GM21528 (cell line): ENCODE data around the gene AXIN2.

Source experiments
- ATAC-seq: cut with Tn5 transposase; IDR thresholded peaks from one replicate; pipeline ENCODE4 v1.9.1; 2021; ENCODE audit warnings: mild to moderate bottlenecking, moderate library complexity; ENCODE audit not compliant: unreplicated experiment, low FRiP score

The AXIN2 gene

GRCh38 chr17:65584604-65585521, 23.4 kb upstream of the AXIN2 start:
- no peak for ATAC-seq

- ATAC-seq, result no peak
Observed at GRCh38 chr17:65583921-65584603, 22.6 kb upstream of the AXIN2 start.

GRCh38 chr17:65576939-65577338, 15.5 kb upstream of the AXIN2 start:
- ATAC-seq, result no peak

- ATAC-seq, result no peak
Observed at GRCh38 chr17:65573282-65573602, 11.8 kb upstream of the AXIN2 start.

DNA sequence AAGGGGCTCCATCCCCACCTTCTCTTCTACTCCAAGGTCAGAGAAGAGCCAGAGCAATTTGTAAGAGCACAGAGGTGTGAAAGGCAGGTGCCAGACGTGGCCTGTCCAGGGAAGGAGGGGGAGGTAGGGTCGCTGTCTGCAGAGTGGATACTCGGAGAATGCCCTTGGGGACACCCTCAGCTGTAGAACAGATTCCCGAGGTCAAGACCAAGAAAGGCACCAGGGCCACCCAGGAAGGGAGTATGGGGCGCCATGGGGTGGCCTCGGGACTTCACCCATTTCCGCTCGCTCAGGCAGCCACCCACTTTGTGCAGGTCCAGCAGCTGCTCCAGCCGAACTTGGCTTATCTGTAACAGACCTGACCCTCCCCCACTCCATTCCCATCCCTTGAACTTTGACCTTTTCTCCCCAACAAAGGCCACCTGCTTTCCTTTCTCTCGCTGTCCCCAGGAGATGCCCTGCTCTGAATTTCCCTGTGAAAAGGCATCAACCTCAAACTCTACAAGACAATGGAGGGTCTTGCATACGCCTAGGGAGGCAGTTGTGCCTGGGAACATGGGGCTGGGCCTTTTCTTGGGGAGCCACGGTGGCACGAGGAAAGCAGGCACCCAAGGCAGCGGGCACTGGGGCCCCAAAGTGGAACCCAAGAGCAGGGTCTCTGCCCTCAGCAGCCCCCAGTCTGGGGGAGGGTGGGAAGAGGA, 11.3 kb upstream of the AXIN2 start:
- no peak for ATAC-seq

DNA sequence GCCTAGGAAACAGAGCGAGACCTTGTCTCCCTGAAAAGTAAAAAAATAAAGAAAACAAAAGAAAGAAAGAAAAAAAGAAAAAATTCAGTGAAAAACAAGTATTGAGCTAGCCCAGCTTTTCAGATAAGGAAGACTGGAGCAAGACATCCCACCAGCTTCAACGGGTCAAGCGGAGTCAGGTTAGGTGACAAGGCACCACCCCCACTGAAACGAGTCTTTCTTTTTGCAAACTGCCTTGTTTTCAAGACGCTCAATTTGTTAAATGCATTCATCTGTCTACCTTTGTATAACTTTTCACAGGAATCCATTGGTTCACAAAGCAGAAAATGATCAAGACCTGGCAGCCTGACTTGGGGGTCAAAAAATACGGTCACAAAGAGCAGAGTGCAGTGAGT, 10.7 kb upstream of the AXIN2 start:
- no peak for ATAC-seq

- no peak for ATAC-seq
Observed at GRCh38 chr17:65568918-65569317, 7.5 kb upstream of the AXIN2 start.

- ATAC-seq, result no peak
Observed at GRCh38 chr17:65567566-65567965, 6.1 kb upstream of the AXIN2 start.

- no peak for ATAC-seq
Observed at GRCh38 chr17:65565559-65565958, 4.1 kb upstream of the AXIN2 start.

DNA sequence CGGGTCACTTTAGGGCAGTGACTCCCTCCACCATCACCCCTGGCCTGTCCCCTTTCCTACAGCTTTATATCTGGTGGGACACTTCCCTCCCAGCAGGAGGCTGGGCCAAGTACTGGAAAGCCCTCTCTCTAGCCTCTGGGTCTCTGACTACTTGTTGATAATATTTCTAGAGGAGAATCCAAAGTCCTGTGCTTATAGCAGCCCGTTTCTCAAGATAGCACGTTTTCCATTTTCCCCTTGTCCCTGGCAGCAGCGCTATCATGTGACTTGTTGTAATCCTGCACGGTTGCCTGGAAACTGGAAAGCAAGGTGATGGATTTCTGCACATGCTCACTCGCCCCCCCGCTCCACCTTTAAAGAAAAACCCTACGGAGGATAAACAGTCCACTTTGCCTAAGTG, 3.3 kb upstream of the AXIN2 start:
- no peak for ATAC-seq

DNA sequence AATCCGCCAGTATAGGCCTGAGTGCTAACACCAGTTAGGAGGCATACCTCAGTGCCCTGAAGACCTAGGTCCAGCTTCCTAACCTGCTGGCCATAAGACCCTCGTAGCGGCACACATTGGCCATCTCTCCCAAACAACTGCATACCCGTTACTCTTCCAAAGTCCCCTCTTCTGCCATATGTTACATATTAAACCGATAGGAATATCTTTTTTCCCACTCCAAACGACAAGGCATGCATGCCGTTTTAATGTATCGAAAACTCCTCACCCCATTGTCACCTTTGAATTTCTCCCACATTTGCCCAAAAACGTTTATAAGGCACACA, 721 bp upstream of the AXIN2 start:
- no peak for ATAC-seq

DNA sequence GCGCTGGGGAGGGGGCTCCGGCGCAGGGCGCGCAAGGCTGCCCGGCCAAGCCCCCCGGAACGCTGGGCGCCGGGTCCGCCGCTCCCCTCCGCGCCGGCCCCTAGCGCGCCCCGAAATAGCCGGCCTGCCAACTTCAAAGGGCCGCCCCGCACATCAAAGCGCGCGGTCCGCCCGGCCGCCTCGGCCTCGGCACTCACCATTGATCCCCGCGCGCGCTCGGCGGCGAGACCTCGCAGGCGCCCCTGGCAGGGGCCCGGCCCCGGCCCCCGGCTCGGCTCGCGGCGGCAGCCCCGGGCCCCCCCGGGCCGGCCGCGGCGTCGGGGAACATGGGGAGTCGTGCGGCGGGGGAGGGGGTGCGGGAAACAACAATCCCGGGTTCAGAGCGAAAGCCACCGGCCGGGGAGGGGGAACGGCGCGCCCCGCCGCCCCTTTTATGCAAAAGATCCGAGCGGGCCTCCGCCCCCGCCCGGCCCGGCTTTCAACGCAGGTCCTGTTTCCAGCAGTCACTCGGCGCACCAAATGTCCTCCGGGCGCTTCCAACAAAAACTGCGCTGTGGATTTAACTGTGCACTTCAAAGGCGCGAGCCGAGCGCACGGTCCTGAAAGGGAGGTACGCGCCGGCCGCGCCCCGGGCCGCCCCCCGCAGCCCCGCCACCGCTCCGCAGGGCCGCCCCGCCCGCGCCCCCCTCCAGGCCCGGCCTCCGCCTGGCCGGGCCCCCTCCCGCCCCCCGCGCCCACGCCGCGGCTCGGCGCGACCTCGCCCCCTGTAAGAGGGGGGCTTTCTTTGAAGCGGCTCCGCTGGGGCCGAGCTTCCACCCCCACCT, 608 bp downstream of the AXIN2 start:
- ATAC-seq, result peak; percentile 32

- no peak for ATAC-seq
Observed at GRCh38 chr17:65559804-65560627, 1.4 kb downstream of the AXIN2 start.

DNA sequence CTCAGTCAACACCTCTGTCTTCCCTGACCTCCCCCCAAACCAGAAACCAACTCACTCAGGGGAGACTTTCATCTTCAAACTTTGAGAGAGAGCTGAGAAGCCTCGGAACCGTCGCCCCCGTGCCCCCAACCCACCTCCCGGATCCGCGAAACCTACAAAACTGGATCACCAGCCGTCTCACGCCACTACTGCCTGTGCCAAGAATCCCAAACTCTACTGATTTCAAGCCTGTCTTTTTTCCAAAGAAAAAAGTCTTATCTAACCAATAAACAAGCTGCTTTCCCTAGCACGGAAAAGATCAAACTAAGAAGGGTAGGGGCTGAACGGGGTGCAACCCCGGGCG, 2.0 kb downstream of the AXIN2 start:
- ATAC-seq, result no peak

- ATAC-seq, result no peak
Observed at GRCh38 chr17:65558683-65559460, 2.6 kb downstream of the AXIN2 start.

- no peak for ATAC-seq
Observed at GRCh38 chr17:65558311-65558682, 3.2 kb downstream of the AXIN2 start.

GRCh38 chr17:65557349-65558310, 3.8 kb downstream of the AXIN2 start:
- no peak for ATAC-seq

DNA sequence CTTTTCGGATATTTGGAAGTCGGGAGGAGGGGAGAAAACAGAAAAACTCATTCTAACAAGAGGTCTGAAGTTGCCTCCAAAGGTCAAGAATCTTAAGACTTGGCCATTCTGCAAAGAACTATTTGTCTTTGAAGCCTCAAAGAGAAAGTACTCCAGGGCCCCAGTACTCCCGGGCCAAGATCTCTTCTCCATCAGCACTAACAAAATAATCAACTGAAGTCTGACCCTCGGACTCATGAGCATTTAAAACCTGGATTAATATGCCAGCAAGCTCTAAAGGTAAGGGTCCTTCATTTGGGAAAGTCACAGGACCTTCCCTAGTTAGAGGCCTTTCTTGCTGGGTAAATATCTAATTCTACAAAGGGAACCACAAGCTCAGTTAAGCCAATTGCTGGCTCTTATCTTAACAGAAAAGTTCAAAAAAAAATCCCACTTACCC, 4.5 kb downstream of the AXIN2 start:
- ATAC-seq, result no peak
